Measurements from ENCODE around the gene GALNTL6.

GRCh38 chr4:172390331-172390730 is 577.1 kb downstream of the GALNTL6 start:
- TF ChIP-seq REST (IDR thresholded peaks at IDR 0.05; ENCODE audit: unreplicated experiment) (no peak), EZH2phosphoT487 (IDR thresholded peaks at IDR 0.05; ENCODE audit: unreplicated experiment) (no peak), JUNB (IDR thresholded peaks at IDR 0.05; ENCODE audit: unreplicated experiment) (no peak), POLR2AphosphoS5 (IDR thresholded peaks at IDR 0.05; ENCODE audit: low read depth) (no peak)
